Stimulated activated memory B cell treated with anti-CD40 and anti-IgM and Interleukin-4, amounts not matched to agents 10 μg/mL and 1 μg/mL and 100 μg/mL, for 72 hours (primary cell): ENCODE measurements around the gene INSYN1.

Experiments
- ATAC-seq: fragments of 150-1000 bp; cut with Tn5 transposase; 2 replicates; pipeline ENCODE4 v1.10.0; 2021
- H3K27ac Mint-ChIP-seq: one replicate; pipeline ENCODE4 v1.8.0; 2022; ENCODE audit warnings: mild to moderate bottlenecking, mixed read lengths
- H3K27me3 Mint-ChIP-seq: one replicate; pipeline ENCODE4 v1.8.0; 2022; ENCODE audit warnings: mixed read lengths
- H3K36me3 Mint-ChIP-seq: one replicate; pipeline ENCODE4 v1.8.0; 2022; ENCODE audit warnings: mixed read lengths
- H3K4me1 Mint-ChIP-seq: one replicate; pipeline ENCODE4 v1.8.0; 2022; ENCODE audit warnings: mixed read lengths
- H3K4me3 Mint-ChIP-seq: one replicate; pipeline ENCODE4 v1.8.0; 2022; ENCODE audit warnings: mild to moderate bottlenecking, moderate library complexity, mixed read lengths
- H3K9me3 Mint-ChIP-seq: one replicate; pipeline ENCODE4 v1.8.0; 2022; ENCODE audit warnings: mixed read lengths

The INSYN1 gene

GRCh38 chr15:73757571-73757970 lies 4.4 kb upstream of the INSYN1 start:
- Mint-ChIP-seq H3K4me3 (no peak overlapping the region), H3K36me3 (no peaks in the 10 kb centered on the region), H3K27ac (no peak overlapping the region), H3K4me1 (no peaks in the 10 kb centered on the region), H3K27me3 (peaks cover 31% of the 10 kb centered on the region), H3K9me3 (no peaks in the 10 kb centered on the region)
- no peak for ATAC-seq

GRCh38 chr15:73756947-73757513 lies 3.9 kb upstream of the INSYN1 start:
- H3K27me3 Mint-ChIP-seq, result peaks cover 31% of the 10 kb centered on the region
- no peaks in the 10 kb centered on the region for H3K36me3 Mint-ChIP-seq
- H3K4me3 Mint-ChIP-seq, result no peak overlapping the region
- H3K4me1 Mint-ChIP-seq, result no peaks in the 10 kb centered on the region
- H3K9me3 Mint-ChIP-seq, result no peaks in the 10 kb centered on the region
- H3K27ac Mint-ChIP-seq, result no peak overlapping the region
- ATAC-seq, result no peak

GRCh38 chr15:73756390-73756789 lies 3.2 kb upstream of the INSYN1 start:
- no peaks in the 10 kb centered on the region for H3K9me3 Mint-ChIP-seq
- no peaks in the 10 kb centered on the region for H3K4me1 Mint-ChIP-seq
- no peak for ATAC-seq
- peaks cover 36% of the 10 kb centered on the region for H3K27me3 Mint-ChIP-seq
- H3K27ac Mint-ChIP-seq, result no peak overlapping the region
- no peaks in the 10 kb centered on the region for H3K36me3 Mint-ChIP-seq
- H3K4me3 Mint-ChIP-seq, result no peak overlapping the region

- Mint-ChIP-seq H3K36me3 (no peaks in the 10 kb centered on the region), H3K4me1 (no peaks in the 10 kb centered on the region), H3K4me3 (no peak overlapping the region), H3K27me3 (peaks cover 40% of the 10 kb centered on the region), H3K9me3 (no peaks in the 10 kb centered on the region), H3K27ac (no peak overlapping the region)
- ATAC-seq, result no peak
These were observed 2.8 kb upstream of the INSYN1 start for GRCh38 chr15:73755946-73756345.

- Mint-ChIP-seq H3K36me3 (no peaks in the 10 kb centered on the region), H3K27me3 (peaks cover 42% of the 10 kb centered on the region), H3K4me1 (no peaks in the 10 kb centered on the region), H3K27ac (no peak overlapping the region), H3K4me3 (no peak overlapping the region), H3K9me3 (no peaks in the 10 kb centered on the region)
- ATAC-seq, result no peak
These were observed 2.3 kb upstream of the INSYN1 start for GRCh38 chr15:73755481-73755880.

GRCh38 chr15:73754461-73754860 lies 1.3 kb upstream of the INSYN1 start:
- Mint-ChIP-seq H3K36me3 (no peaks in the 10 kb centered on the region), H3K9me3 (no peaks in the 10 kb centered on the region), H3K27me3 (peaks cover 52% of the 10 kb centered on the region), H3K27ac (no peak overlapping the region), H3K4me3 (no peak overlapping the region), H3K4me1 (no peaks in the 10 kb centered on the region)
- ATAC-seq, result no peak

- Mint-ChIP-seq H3K27ac (no peak overlapping the region), H3K36me3 (no peaks in the 10 kb centered on the region), H3K4me3 (no peak overlapping the region), H3K4me1 (no peaks in the 10 kb centered on the region), H3K9me3 (no peaks in the 10 kb centered on the region), H3K27me3 (peaks cover 54% of the 10 kb centered on the region)
- ATAC-seq, result no peak
These were observed 351 bp downstream of the INSYN1 start for GRCh38 chr15:73752806-73753193.

- H3K9me3 Mint-ChIP-seq, result no peaks in the 10 kb centered on the region
- H3K4me3 Mint-ChIP-seq, result no peak overlapping the region
- H3K4me1 Mint-ChIP-seq, result no peaks in the 10 kb centered on the region
- ATAC-seq, result no peak
- H3K36me3 Mint-ChIP-seq, result no peaks in the 10 kb centered on the region
- no peak overlapping the region for H3K27ac Mint-ChIP-seq
- peaks cover 54% of the 10 kb centered on the region for H3K27me3 Mint-ChIP-seq
These were observed 999 bp downstream of the INSYN1 start for GRCh38 chr15:73751899-73752805.

- no peak for ATAC-seq
- no peaks in the 10 kb centered on the region for H3K36me3 Mint-ChIP-seq
- H3K27ac Mint-ChIP-seq, result no peak overlapping the region
- no peak overlapping the region for H3K4me3 Mint-ChIP-seq
- no peaks in the 10 kb centered on the region for H3K9me3 Mint-ChIP-seq
- peaks cover 54% of the 10 kb centered on the region for H3K27me3 Mint-ChIP-seq
- no peaks in the 10 kb centered on the region for H3K4me1 Mint-ChIP-seq
These were observed 1.6 kb downstream of the INSYN1 start for GRCh38 chr15:73751511-73751898.

GRCh38 chr15:73750951-73751350 lies 2.2 kb downstream of the INSYN1 start:
- Mint-ChIP-seq H3K27me3 (peaks cover 50% of the 10 kb centered on the region), H3K36me3 (no peaks in the 10 kb centered on the region), H3K4me1 (no peaks in the 10 kb centered on the region), H3K27ac (no peak overlapping the region), H3K9me3 (no peaks in the 10 kb centered on the region), H3K4me3 (no peak overlapping the region)
- no peak for ATAC-seq

GRCh38 chr15:73750438-73750837 lies 2.7 kb downstream of the INSYN1 start:
- no peaks in the 10 kb centered on the region for H3K4me1 Mint-ChIP-seq
- no peaks in the 10 kb centered on the region for H3K9me3 Mint-ChIP-seq
- H3K36me3 Mint-ChIP-seq, result no peaks in the 10 kb centered on the region
- no peak for ATAC-seq
- no peak overlapping the region for H3K27ac Mint-ChIP-seq
- peaks cover 47% of the 10 kb centered on the region for H3K27me3 Mint-ChIP-seq
- no peak overlapping the region for H3K4me3 Mint-ChIP-seq

- H3K4me1 Mint-ChIP-seq, result no peaks in the 10 kb centered on the region
- no peak for ATAC-seq
- H3K36me3 Mint-ChIP-seq, result no peaks in the 10 kb centered on the region
- H3K27me3 Mint-ChIP-seq, result peaks cover 48% of the 10 kb centered on the region
- H3K9me3 Mint-ChIP-seq, result no peaks in the 10 kb centered on the region
- H3K4me3 Mint-ChIP-seq, result no peak overlapping the region
- no peak overlapping the region for H3K27ac Mint-ChIP-seq
These were observed 3.2 kb downstream of the INSYN1 start for GRCh38 chr15:73749971-73750370.

GRCh38 chr15:73749533-73749932 lies 3.6 kb downstream of the INSYN1 start:
- H3K4me1 Mint-ChIP-seq, result no peaks in the 10 kb centered on the region
- H3K27ac Mint-ChIP-seq, result no peak overlapping the region
- peaks cover 46% of the 10 kb centered on the region for H3K27me3 Mint-ChIP-seq
- H3K4me3 Mint-ChIP-seq, result no peak overlapping the region
- no peaks in the 10 kb centered on the region for H3K36me3 Mint-ChIP-seq
- no peaks in the 10 kb centered on the region for H3K9me3 Mint-ChIP-seq
- no peak for ATAC-seq

- Mint-ChIP-seq H3K4me3 (no peak overlapping the region), H3K4me1 (no peaks in the 10 kb centered on the region), H3K27me3 (peaks cover 38% of the 10 kb centered on the region), H3K36me3 (no peaks in the 10 kb centered on the region), H3K9me3 (no peaks in the 10 kb centered on the region), H3K27ac (no peak overlapping the region)
- ATAC-seq, result no peak
These were observed 4.4 kb downstream of the INSYN1 start for GRCh38 chr15:73748730-73749129.

- Mint-ChIP-seq H3K4me1 (no peaks in the 10 kb centered on the region), H3K27me3 (peaks cover 32% of the 10 kb centered on the region), H3K4me3 (no peak overlapping the region), H3K9me3 (no peaks in the 10 kb centered on the region), H3K27ac (no peak overlapping the region), H3K36me3 (no peaks in the 10 kb centered on the region)
- no peak for ATAC-seq
These were observed 5.1 kb downstream of the INSYN1 start for GRCh38 chr15:73747847-73748590.
